ENCODE results near the gene PTGIS.

The PTGIS gene

GRCh38 chr20:49496553-49497397 lies 71.2 kb downstream of the PTGIS start:
- no peak for DNase-seq (ENCODE audit: low spot score)

GRCh38 chr20:49496043-49496442 lies 71.9 kb downstream of the PTGIS start:
- DNase-seq (ENCODE audit: low spot score) = no peak

- DNase-seq (ENCODE audit: low spot score) = no peak
Measured at GRCh38 chr20:49490689-49491088, 77.2 kb downstream of the PTGIS start.

- no peak for DNase-seq (ENCODE audit: low spot score)
Measured at GRCh38 chr20:49489688-49490087, 78.2 kb downstream of the PTGIS start.

- DNase-seq (ENCODE audit: low spot score) = no peak
Measured at GRCh38 chr20:49486064-49486463, 81.9 kb downstream of the PTGIS start.

GRCh38 chr20:49485563-49485962 lies 82.4 kb downstream of the PTGIS start:
- no peak for DNase-seq (ENCODE audit: low spot score)

- peak; percentile 83 for DNase-seq (ENCODE audit: low spot score)
Measured at GRCh38 chr20:49484180-49485140, 83.5 kb downstream of the PTGIS start.

- no peak for DNase-seq (ENCODE audit: low spot score)
Measured at GRCh38 chr20:49483696-49484123, 84.2 kb downstream of the PTGIS start.

- no peak for DNase-seq (ENCODE audit: low spot score)
Measured at GRCh38 chr20:49483018-49483695, 84.8 kb downstream of the PTGIS start.

- no peak for DNase-seq (ENCODE audit: low spot score)
Measured at GRCh38 chr20:49482621-49483017, 85.3 kb downstream of the PTGIS start, which contains the start of gene KCNB1. KCNB1 (minus strand) TSS chr20:49482668; CDS start chr20:49482480, 188 bp downstream.

- no peak for DNase-seq (ENCODE audit: low spot score)
Measured at GRCh38 chr20:49482173-49482572, 85.8 kb downstream of the PTGIS start.

- DNase-seq (ENCODE audit: low spot score) = no peak
Measured at GRCh38 chr20:49481116-49481515, 86.8 kb downstream of the PTGIS start.

- no peak for DNase-seq (ENCODE audit: low spot score)
Measured at GRCh38 chr20:49480236-49480635, 87.7 kb downstream of the PTGIS start.

- no peak for DNase-seq (ENCODE audit: low spot score)
Measured at GRCh38 chr20:49479785-49480184, 88.2 kb downstream of the PTGIS start.

- no peak for DNase-seq (ENCODE audit: low spot score)
Measured at GRCh38 chr20:49478754-49479689, 88.9 kb downstream of the PTGIS start.

GRCh38 chr20:49478266-49478665 lies 89.7 kb downstream of the PTGIS start:
- no peak for DNase-seq (ENCODE audit: low spot score)

- DNase-seq (ENCODE audit: low spot score) = no peak
Measured at GRCh38 chr20:49477200-49477599, 90.7 kb downstream of the PTGIS start.

GRCh38 chr20:49476016-49476355 lies 92.0 kb downstream of the PTGIS start:
- no peak for DNase-seq (ENCODE audit: low spot score)

- DNase-seq (ENCODE audit: low spot score) = no peak
Measured at GRCh38 chr20:49475292-49476015, 92.5 kb downstream of the PTGIS start.

- no peak for DNase-seq (ENCODE audit: low spot score)
Measured at GRCh38 chr20:49471397-49471796, 96.5 kb downstream of the PTGIS start.
